Measurements from ENCODE around the gene COX7B. TPM values are rescaled to one million over a fixed set of nuclear protein-coding genes. Genes with fewer than 3 reads are reported as not detected.

Gene COX7B
- 264 TPM for polyA plus RNA-seq (2012; ENCODE audit: insufficient read length, low read depth)

DNA sequence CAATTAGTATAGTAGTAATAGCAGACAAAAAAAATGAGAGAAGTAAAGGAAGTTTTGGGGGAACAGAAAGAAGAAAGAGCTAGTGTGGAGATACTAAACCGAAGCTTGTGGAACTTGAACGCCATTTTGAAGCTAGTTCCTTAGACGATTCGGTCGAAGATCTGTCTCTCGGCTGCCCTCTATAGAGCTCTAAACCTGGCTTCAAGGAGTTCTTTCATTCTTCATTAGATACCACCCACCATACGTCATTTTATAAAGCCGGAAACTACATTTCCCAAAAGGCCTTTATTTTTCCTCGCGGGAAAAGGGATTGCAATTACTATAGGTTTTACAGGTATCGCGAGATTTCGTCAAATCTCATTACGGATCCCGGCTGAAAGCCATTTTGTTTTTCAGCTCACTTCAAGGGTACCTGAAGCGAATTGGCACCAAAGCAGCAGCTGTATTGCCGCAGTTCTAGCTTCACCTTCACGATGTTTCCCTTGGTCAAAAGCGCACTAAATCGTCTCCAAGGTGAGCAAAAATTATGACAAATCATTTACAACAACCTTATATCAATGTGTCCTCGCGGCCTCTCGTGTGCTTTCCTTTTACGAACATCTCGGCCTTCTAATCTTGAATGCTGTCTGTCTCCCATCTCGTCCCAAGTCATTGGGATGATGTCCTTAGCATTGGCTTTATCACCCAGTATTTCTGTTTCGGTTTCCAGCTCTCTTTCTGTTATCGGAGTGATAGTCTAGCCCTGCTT, at the start of gene COX7B:
COX7B (plus strand) TSS at position 388 of the 748 bp plus-strand sequence; CDS start at position 474, 86 bp downstream.
- TF ChIP-seq, protein P1, sequence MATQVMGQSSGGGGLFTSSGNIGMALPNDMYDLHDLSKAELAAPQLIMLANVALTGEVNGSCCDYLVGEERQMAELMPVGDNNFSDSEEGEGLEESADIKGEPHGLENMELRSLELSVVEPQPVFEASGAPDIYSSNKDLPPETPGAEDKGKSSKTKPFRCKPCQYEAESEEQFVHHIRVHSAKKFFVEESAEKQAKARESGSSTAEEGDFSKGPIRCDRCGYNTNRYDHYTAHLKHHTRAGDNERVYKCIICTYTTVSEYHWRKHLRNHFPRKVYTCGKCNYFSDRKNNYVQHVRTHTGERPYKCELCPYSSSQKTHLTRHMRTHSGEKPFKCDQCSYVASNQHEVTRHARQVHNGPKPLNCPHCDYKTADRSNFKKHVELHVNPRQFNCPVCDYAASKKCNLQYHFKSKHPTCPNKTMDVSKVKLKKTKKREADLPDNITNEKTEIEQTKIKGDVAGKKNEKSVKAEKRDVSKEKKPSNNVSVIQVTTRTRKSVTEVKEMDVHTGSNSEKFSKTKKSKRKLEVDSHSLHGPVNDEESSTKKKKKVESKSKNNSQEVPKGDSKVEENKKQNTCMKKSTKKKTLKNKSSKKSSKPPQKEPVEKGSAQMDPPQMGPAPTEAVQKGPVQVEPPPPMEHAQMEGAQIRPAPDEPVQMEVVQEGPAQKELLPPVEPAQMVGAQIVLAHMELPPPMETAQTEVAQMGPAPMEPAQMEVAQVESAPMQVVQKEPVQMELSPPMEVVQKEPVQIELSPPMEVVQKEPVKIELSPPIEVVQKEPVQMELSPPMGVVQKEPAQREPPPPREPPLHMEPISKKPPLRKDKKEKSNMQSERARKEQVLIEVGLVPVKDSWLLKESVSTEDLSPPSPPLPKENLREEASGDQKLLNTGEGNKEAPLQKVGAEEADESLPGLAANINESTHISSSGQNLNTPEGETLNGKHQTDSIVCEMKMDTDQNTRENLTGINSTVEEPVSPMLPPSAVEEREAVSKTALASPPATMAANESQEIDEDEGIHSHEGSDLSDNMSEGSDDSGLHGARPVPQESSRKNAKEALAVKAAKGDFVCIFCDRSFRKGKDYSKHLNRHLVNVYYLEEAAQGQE (IDR thresholded peaks at IDR 0.05; ENCODE audit: insufficient read depth in 1 of 2, low read depth in 2 of 2, low read length in 2 of 2): 0 out of 4 replicates have a peak, but pooled peaks of 1 of the 2 experiments have one; percentile 8
- TF ChIP-seq SIN3A (IDR thresholded peaks at IDR 0.05; ENCODE audit: borderline replicate concordance, insufficient read depth, low read length): peak; percentile 89; the same call in 1 of the 2 replicates
- TF ChIP-seq FOXP2 (optimal IDR thresholded peaks at IDR 0.05; ENCODE audit: borderline replicate concordance, extremely low read depth, extremely low read length, insufficient read depth): no peak
- TF ChIP-seq TAF1 (IDR thresholded peaks at IDR 0.05; ENCODE audit: borderline replicate concordance, insufficient read depth, low read length): peak; percentile 96
- TF ChIP-seq POLR2AphosphoS5 (IDR thresholded peaks at IDR 0.05; ENCODE audit: low read depth, low read length): peak; percentile 93

- TF ChIP-seq, protein P1 (IDR thresholded peaks at IDR 0.05; ENCODE audit: insufficient read depth in 1 of 2, low read depth in 2 of 2, low read length in 2 of 2): no peak
Observed at GRCh38 chrX:77875372-77875771, 23.9 kb upstream of the COX7B start.

GRCh38 chrX:77892887-77893286, 6.4 kb upstream of the COX7B start:
- no peak for TF ChIP-seq POLR2AphosphoS5 (IDR thresholded peaks at IDR 0.05; ENCODE audit: low read depth, low read length)
- TF ChIP-seq TAF1 (IDR thresholded peaks at IDR 0.05; ENCODE audit: borderline replicate concordance, insufficient read depth, low read length): no peak
- TF ChIP-seq, protein P1 (IDR thresholded peaks at IDR 0.05; ENCODE audit: insufficient read depth in 1 of 2, low read depth in 2 of 2, low read length in 2 of 2): no peak
- no peak for TF ChIP-seq FOXP2 (optimal IDR thresholded peaks at IDR 0.05; ENCODE audit: borderline replicate concordance, extremely low read depth, extremely low read length, insufficient read depth)
- no peak for TF ChIP-seq SIN3A (IDR thresholded peaks at IDR 0.05; ENCODE audit: borderline replicate concordance, insufficient read depth, low read length)

- TF ChIP-seq SIN3A (IDR thresholded peaks at IDR 0.05; ENCODE audit: borderline replicate concordance, insufficient read depth, low read length) (no peak), FOXP2 (optimal IDR thresholded peaks at IDR 0.05; ENCODE audit: borderline replicate concordance, extremely low read depth, extremely low read length, insufficient read depth) (no peak), TAF1 (IDR thresholded peaks at IDR 0.05; ENCODE audit: borderline replicate concordance, insufficient read depth, low read length) (no peak), POLR2AphosphoS5 (IDR thresholded peaks at IDR 0.05; ENCODE audit: low read depth, low read length) (no peak)
- TF ChIP-seq, protein P1 (IDR thresholded peaks at IDR 0.05; ENCODE audit: insufficient read depth in 1 of 2, low read depth in 2 of 2, low read length in 2 of 2): no peak
Observed at GRCh38 chrX:77893713-77894112, 5.6 kb upstream of the COX7B start.

All from PFSK-1 (cell line).